ENCODE data around the gene PSAPL1.

PSAPL1 gene

GRCh38 chr4:7411896-7412553 is 22.7 kb downstream of the PSAPL1 start:
- no peak overlapping the region for H3K4me2 ChIP-seq (ENCODE audit: low read length)
- TF ChIP-seq EZH2phosphoT487 (IDR thresholded peaks at IDR 0.05; ENCODE audit: borderline replicate concordance, low read length) (no peak), CTCF (IDR thresholded peaks at IDR 0.05; ENCODE audit: low read depth, low read length, poor library complexity, severe bottlenecking) (no peak)
- H3K9me3 ChIP-seq (ENCODE audit: control insufficient read depth, insufficient read depth, low read length), result no peaks in the 10 kb centered on the region
- no peaks in the 10 kb centered on the region for H3K36me3 ChIP-seq (ENCODE audit: control insufficient read depth, low read length)
- H3K4me1 ChIP-seq (ENCODE audit: control insufficient read depth, low read length), result no peaks in the 10 kb centered on the region
- no peaks in the 10 kb centered on the region for H3K9me2 ChIP-seq (replicated peaks; ENCODE audit: control insufficient read depth, low read length)
- no peaks in the 10 kb centered on the region for H3K79me2 ChIP-seq (ENCODE audit: control insufficient read depth, low read length)
- no peaks in the 10 kb centered on the region for H3F3A ChIP-seq (ENCODE audit: control insufficient read depth, insufficient read depth)
- no peak overlapping the region for H3K4me3 ChIP-seq (ENCODE audit: low read length)
- H4K20me1 ChIP-seq (ENCODE audit: control insufficient read depth, insufficient read depth, low read depth, low read length), result no peaks in the 10 kb centered on the region
- no peaks in the 10 kb centered on the region for H3K27me3 ChIP-seq (ENCODE audit: control insufficient read depth, low read length)
- no peak overlapping the region for H3K27ac ChIP-seq (ENCODE audit: low read depth, low read length)

- Histone ChIP-seq H3F3A (ENCODE audit: control insufficient read depth, insufficient read depth) (no peaks in the 10 kb centered on the region), H3K4me3 (ENCODE audit: low read length) (no peak overlapping the region), H3K79me2 (ENCODE audit: control insufficient read depth, low read length) (no peaks in the 10 kb centered on the region), H3K4me1 (ENCODE audit: control insufficient read depth, low read length) (no peaks in the 10 kb centered on the region), H4K20me1 (ENCODE audit: control insufficient read depth, insufficient read depth, low read depth, low read length) (no peaks in the 10 kb centered on the region), H3K27ac (ENCODE audit: low read depth, low read length) (no peak overlapping the region), H3K9me2 (replicated peaks; ENCODE audit: control insufficient read depth, low read length) (no peaks in the 10 kb centered on the region), H3K27me3 (ENCODE audit: control insufficient read depth, low read length) (no peaks in the 10 kb centered on the region), H3K4me2 (ENCODE audit: low read length) (no peak overlapping the region), H3K9me3 (ENCODE audit: control insufficient read depth, insufficient read depth, low read length) (no peaks in the 10 kb centered on the region), H3K36me3 (ENCODE audit: control insufficient read depth, low read length) (no peaks in the 10 kb centered on the region)
- TF ChIP-seq CTCF (IDR thresholded peaks at IDR 0.05; ENCODE audit: low read depth, low read length, poor library complexity, severe bottlenecking) (no peak), EZH2phosphoT487 (IDR thresholded peaks at IDR 0.05; ENCODE audit: borderline replicate concordance, low read length) (no peak)
Observed at GRCh38 chr4:7411491-7411890, 23.2 kb downstream of the PSAPL1 start.

- Histone ChIP-seq H3K79me2 (ENCODE audit: control insufficient read depth, low read length) (no peaks in the 10 kb centered on the region), H3F3A (ENCODE audit: control insufficient read depth, insufficient read depth) (no peaks in the 10 kb centered on the region), H3K4me2 (ENCODE audit: low read length) (no peak overlapping the region), H3K9me3 (ENCODE audit: control insufficient read depth, insufficient read depth, low read length) (no peaks in the 10 kb centered on the region), H3K4me3 (ENCODE audit: low read length) (no peak overlapping the region), H3K36me3 (ENCODE audit: control insufficient read depth, low read length) (no peaks in the 10 kb centered on the region), H3K9me2 (replicated peaks; ENCODE audit: control insufficient read depth, low read length) (no peaks in the 10 kb centered on the region), H4K20me1 (ENCODE audit: control insufficient read depth, insufficient read depth, low read depth, low read length) (no peaks in the 10 kb centered on the region), H3K27me3 (ENCODE audit: control insufficient read depth, low read length) (no peaks in the 10 kb centered on the region), H3K4me1 (ENCODE audit: control insufficient read depth, low read length) (no peaks in the 10 kb centered on the region), H3K27ac (ENCODE audit: low read depth, low read length) (no peak overlapping the region)
- TF ChIP-seq EZH2phosphoT487 (IDR thresholded peaks at IDR 0.05; ENCODE audit: borderline replicate concordance, low read length), result no peak
- no peak for TF ChIP-seq CTCF (IDR thresholded peaks at IDR 0.05; ENCODE audit: low read depth, low read length, poor library complexity, severe bottlenecking)
Observed at GRCh38 chr4:7410446-7410845, 24.3 kb downstream of the PSAPL1 start.
